DOHH2 (cell line): ENCODE data around the gene PPFIBP1.

ENCODE experiments used
- H3F3A ChIP-seq: fragments of 200-600 bp; sonication (generic), shearing (Covaris generic); 2 replicates; pipeline ENCODE4 v1.6.0; 2016; ENCODE audit warnings: antibody characterized with exemption, mild to moderate bottlenecking; ENCODE audit not compliant: control insufficient read depth, insufficient read depth
- H3K27ac ChIP-seq: fragments of 200-600 bp; sonication (generic); 2 replicates; pipeline ENCODE4 v1.5.1; 2014; ENCODE audit warnings: low read depth, mild to moderate bottlenecking, low read length, moderate library complexity
- H3K27me3 ChIP-seq: fragments of 200-600 bp; sonication (generic); 2 replicates; pipeline ENCODE4 v1.6.1; 2014; ENCODE audit warnings: mild to moderate bottlenecking, low read length, mixed read lengths; ENCODE audit not compliant: control insufficient read depth
- H3K36me3 ChIP-seq: fragments of 200-600 bp; sonication (generic); 2 replicates; pipeline ENCODE4 v1.6.1; 2014; ENCODE audit warnings: mild to moderate bottlenecking, low read length, moderate library complexity, mixed read lengths; ENCODE audit not compliant: control insufficient read depth
- H3K4me1 ChIP-seq: fragments of 200-600 bp; sonication (generic); 2 replicates; pipeline ENCODE4 v1.6.1; 2014; ENCODE audit warnings: mild to moderate bottlenecking, low read length, mixed read lengths; ENCODE audit not compliant: control insufficient read depth
- H3K4me2 ChIP-seq: fragments of 200-600 bp; sonication (generic); 2 replicates; pipeline ENCODE4 v1.6.0; 2014; ENCODE audit warnings: mild to moderate bottlenecking, low read length, moderate library complexity
- H3K4me3 ChIP-seq: fragments of 200-600 bp; sonication (generic); 2 replicates; pipeline ENCODE4 v1.5.1; 2014; ENCODE audit warnings: mild to moderate bottlenecking, low read length, mixed read lengths
- H3K79me2 ChIP-seq: fragments of 200-600 bp; sonication (generic); 2 replicates; pipeline ENCODE4 v1.6.1; 2014; ENCODE audit warnings: mild to moderate bottlenecking, low read length, mixed read lengths; ENCODE audit not compliant: control insufficient read depth
- H3K9me2 ChIP-seq: fragments of 200-600 bp; sonication (generic); replicated peaks from 2 replicates; pipeline ENCODE4 v1.6.1; 2014; ENCODE audit warnings: mild to moderate bottlenecking, low read length, mixed read lengths; ENCODE audit not compliant: control insufficient read depth
- H3K9me3 ChIP-seq: fragments of 200-600 bp; sonication (generic); 2 replicates; pipeline ENCODE4 v1.6.1; 2014; ENCODE audit warnings: antibody characterized with exemption, low read length, mixed read lengths; ENCODE audit not compliant: control insufficient read depth, insufficient read depth
- H4K20me1 ChIP-seq: fragments of 200-600 bp; sonication (generic); 2 replicates; pipeline ENCODE4 v1.6.0; 2014; ENCODE audit warnings: low read depth, mild to moderate bottlenecking, antibody characterized with exemption, low read length, moderate library complexity; ENCODE audit not compliant: control insufficient read depth, insufficient read depth
- EZH2phosphoT487 ChIP-seq: fragments of 200-600 bp; sonication (generic); IDR thresholded peaks from 2 replicates; pipeline ENCODE4 v1.6.1; 2017; ENCODE audit warnings: borderline replicate concordance, mild to moderate bottlenecking, antibody characterized with exemption, low read length, moderate library complexity, mixed read lengths
- TF ChIP-seq, protein P1 (sequence below): fragments of 200-600 bp; sonication (generic); IDR thresholded peaks from one replicate; pipeline ENCODE4 v1.5.1; 2014; ENCODE audit warnings: antibody characterized with exemption, mild to moderate bottlenecking, low read depth, low read length; ENCODE audit not compliant: poor library complexity, severe bottlenecking

PPFIBP1 gene

DNA sequence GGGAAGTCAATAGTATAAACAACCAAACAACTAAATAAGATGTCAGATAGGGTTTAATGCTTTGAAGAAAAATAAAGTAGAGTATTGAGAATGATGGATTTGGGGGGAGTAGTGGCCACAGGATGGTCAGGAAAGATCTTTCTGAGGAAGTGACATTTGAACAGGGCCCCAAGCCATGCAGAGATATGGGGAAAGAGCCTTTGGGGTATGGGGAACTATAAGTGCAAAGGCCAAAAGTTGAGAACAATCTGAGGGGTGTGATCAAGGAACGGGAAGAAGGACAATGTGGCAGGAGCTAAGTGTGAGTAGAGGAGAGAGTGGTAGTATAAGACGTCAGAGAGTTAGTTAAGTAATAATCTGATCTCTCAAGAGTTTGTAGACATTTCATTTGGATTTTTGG, 188.0 kb downstream of the PPFIBP1 start:
- H3K4me3 ChIP-seq: peak overlapping the region; percentile 94
- H3K79me2 ChIP-seq: peaks cover 54% of the 10 kb centered on the region

DNA sequence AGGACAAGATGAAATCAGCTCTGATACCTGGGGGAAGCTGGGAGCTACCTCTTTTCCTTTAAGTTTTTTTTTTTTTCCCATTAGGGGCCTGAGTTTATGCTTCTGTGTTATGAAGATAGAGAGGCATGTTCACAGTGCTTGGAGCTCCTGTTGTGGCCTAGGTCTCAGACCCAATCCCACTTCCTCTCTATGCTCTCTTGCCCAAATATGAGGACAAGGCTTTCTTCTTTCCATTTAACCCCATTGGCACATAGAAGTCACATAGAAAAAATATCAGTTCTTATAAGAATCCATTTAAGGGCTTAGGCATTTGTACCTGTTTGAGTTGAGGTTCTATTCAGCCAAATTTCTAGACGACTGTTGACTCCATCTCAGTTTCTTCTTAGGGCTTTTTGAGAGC, 199.2 kb downstream of the PPFIBP1 start:
- no peaks in the 10 kb centered on the region for H3K4me1 ChIP-seq
- H3K4me2 ChIP-seq: no peak overlapping the region
- H3K79me2 ChIP-seq: peaks cover 4% of the 10 kb centered on the region; the same call in 1 of the 2 replicates
- no peaks in the 10 kb centered on the region for H3K9me3 ChIP-seq
- no peaks in the 10 kb centered on the region for H3K27me3 ChIP-seq
- TF ChIP-seq, protein P1, sequence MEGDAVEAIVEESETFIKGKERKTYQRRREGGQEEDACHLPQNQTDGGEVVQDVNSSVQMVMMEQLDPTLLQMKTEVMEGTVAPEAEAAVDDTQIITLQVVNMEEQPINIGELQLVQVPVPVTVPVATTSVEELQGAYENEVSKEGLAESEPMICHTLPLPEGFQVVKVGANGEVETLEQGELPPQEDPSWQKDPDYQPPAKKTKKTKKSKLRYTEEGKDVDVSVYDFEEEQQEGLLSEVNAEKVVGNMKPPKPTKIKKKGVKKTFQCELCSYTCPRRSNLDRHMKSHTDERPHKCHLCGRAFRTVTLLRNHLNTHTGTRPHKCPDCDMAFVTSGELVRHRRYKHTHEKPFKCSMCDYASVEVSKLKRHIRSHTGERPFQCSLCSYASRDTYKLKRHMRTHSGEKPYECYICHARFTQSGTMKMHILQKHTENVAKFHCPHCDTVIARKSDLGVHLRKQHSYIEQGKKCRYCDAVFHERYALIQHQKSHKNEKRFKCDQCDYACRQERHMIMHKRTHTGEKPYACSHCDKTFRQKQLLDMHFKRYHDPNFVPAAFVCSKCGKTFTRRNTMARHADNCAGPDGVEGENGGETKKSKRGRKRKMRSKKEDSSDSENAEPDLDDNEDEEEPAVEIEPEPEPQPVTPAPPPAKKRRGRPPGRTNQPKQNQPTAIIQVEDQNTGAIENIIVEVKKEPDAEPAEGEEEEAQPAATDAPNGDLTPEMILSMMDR: no peak
- TF ChIP-seq EZH2phosphoT487: no peak
- no peaks in the 10 kb centered on the region for H3K9me2 ChIP-seq
- H3K36me3 ChIP-seq: peaks cover 69% of the 10 kb centered on the region
- H3F3A ChIP-seq: no peaks in the 10 kb centered on the region; the same call in 1 of the 2 replicates
- H3K27ac ChIP-seq: no peak overlapping the region
- H4K20me1 ChIP-seq: 0 out of 2 replicates have a peak, but pooled peaks cover 5% of the 10 kb centered on the region
- H3K4me3 ChIP-seq: no peak overlapping the region

More for the DNA sequence above, 188.0 kb downstream of the PPFIBP1 start:
- H3K9me3 ChIP-seq: no peaks in the 10 kb centered on the region
- H3F3A ChIP-seq: no peaks in the 10 kb centered on the region
- H3K4me1 ChIP-seq: peaks cover 18% of the 10 kb centered on the region
- TF ChIP-seq, protein P1: no peak
- no peak for TF ChIP-seq EZH2phosphoT487
- 0 out of 2 replicates have a peak, but pooled peaks cover 8% of the 10 kb centered on the region for H4K20me1 ChIP-seq
- peaks cover 41% of the 10 kb centered on the region for H3K36me3 ChIP-seq
- no peak overlapping the region for H3K27ac ChIP-seq
- H3K4me2 ChIP-seq: peak overlapping the region; percentile 78
- no peaks in the 10 kb centered on the region for H3K9me2 ChIP-seq
- no peaks in the 10 kb centered on the region for H3K27me3 ChIP-seq

DNA sequence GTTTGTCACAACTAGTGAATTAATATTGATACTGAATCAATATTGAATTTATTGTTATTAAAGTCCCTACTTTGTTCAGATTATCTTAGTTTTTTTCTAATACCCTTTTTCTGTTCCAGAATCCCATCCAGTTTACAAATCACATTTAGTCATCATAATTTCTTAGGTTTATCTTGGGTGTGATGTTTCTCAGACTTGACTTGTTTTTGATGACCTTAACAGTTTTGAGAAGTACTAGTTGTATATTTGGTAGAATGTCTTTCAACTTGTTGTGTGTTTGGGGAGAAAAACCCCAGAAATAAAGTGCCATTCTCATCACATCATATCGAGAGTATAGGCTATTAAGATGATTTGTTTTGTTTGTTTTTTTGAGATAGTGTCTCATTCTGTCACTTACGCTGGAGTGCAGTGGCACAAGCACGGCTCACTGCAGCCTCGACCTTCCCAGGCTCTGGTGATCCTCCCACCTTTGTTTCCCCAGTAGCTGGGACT, 206.1 kb downstream of the PPFIBP1 start:
- no peaks in the 10 kb centered on the region for H3K27me3 ChIP-seq
- 0 out of 2 replicates have a peak, but pooled peaks cover 3% of the 10 kb centered on the region for H4K20me1 ChIP-seq
- H3K27ac ChIP-seq: no peak overlapping the region
- H3K4me2 ChIP-seq: no peak overlapping the region
- 0 out of 2 replicates have a peak, but pooled peaks cover 3% of the 10 kb centered on the region for H3F3A ChIP-seq
- peaks cover 4% of the 10 kb centered on the region; the same call in 1 of the 2 replicates for H3K79me2 ChIP-seq
- peaks cover 69% of the 10 kb centered on the region for H3K36me3 ChIP-seq
- TF ChIP-seq, protein P1: no peak
- TF ChIP-seq EZH2phosphoT487: no peak
- H3K9me3 ChIP-seq: no peaks in the 10 kb centered on the region
- H3K4me1 ChIP-seq: no peaks in the 10 kb centered on the region
- H3K4me3 ChIP-seq: no peak overlapping the region
- no peaks in the 10 kb centered on the region for H3K9me2 ChIP-seq
